ENCODE data around the gene KIF18A.

DNA sequence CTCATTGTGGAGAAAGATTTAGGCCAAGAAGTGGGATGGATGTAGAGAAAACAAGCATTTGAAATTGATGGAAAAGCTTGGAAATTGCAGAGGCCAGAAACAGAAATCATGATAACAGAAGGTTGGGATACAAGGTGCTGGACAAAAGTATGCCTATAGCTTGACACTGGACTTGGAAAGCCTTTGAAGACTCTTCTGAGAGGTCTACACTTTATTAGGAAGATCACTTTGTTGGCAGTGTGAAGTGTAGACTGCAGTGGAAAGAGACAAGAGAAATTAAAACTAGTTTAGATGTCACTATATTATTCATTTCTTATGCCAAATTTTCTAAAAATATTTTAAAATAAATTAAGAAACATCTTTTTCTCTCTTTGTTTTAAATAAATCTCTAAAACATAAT is 59.1 kb downstream of the KIF18A start:
- no peak for TF ChIP-seq CTCF (IDR thresholded peaks at IDR 0.05)
- no peak for TF ChIP-seq TCF7L2 (IDR thresholded peaks at IDR 0.05; ENCODE audit: low read depth, low read length)
- no peak for TF ChIP-seq POLR2AphosphoS5 (IDR thresholded peaks at IDR 0.05; ENCODE audit: low read depth, low read length)

Measured in Panc1 (cell line).